Activated CD4-positive, alpha-beta T cell treated with anti-CD3 and anti-CD28 coated beads for 36 hours (primary cell): ENCODE measurements around the gene VSNL1. TPM values are rescaled to one million over a fixed set of nuclear protein-coding genes. Genes with fewer than 3 reads are reported as not detected.

ENCODE experiments used
- ATAC-seq: fragments of 200-7000 bp; cut with Tn5 transposase; one replicate; pipeline ENCODE4 v1.10.0; 2021; ENCODE audit warnings: mild to moderate bottlenecking, moderate library complexity
- CTCF ChIA-PET: fragments of 350-600 bp; sonication (Branson Sonifier 250); formaldehyde crosslinking; loops from one replicate; lab custom pipeline; 2021; ENCODE audit warnings: antibody characterized with exemption; lab: Charles Lee
- POLR2A ChIA-PET: fragments of 350-600 bp; sonication (Branson Sonifier 250); formaldehyde crosslinking; loops from one replicate; lab custom pipeline; 2021; ENCODE audit warnings: antibody characterized with exemption, inconsistent platforms; lab: Charles Lee
- DNase-seq: peaks from one replicate; pipeline ENCODE4 v3.0.0-alpha.2; 2020
- H3K27ac Mint-ChIP-seq: one replicate; pipeline ENCODE4 v1.8.0; 2021; ENCODE audit warnings: mixed read lengths
- H3K27me3 Mint-ChIP-seq: one replicate; pipeline ENCODE4 v1.8.0; 2021; ENCODE audit warnings: mixed read lengths
- H3K36me3 Mint-ChIP-seq: one replicate; pipeline ENCODE4 v1.8.0; 2021; ENCODE audit warnings: low read depth, mixed read lengths
- H3K4me1 Mint-ChIP-seq: one replicate; pipeline ENCODE4 v1.8.0; 2021; ENCODE audit warnings: mixed read lengths
- H3K4me3 Mint-ChIP-seq: one replicate; pipeline ENCODE4 v1.8.0; 2021; ENCODE audit warnings: mild to moderate bottlenecking, moderate library complexity, mixed read lengths
- H3K9me3 Mint-ChIP-seq: one replicate; pipeline ENCODE4 v1.8.0; 2021; ENCODE audit warnings: low read depth, mixed read lengths
- intact Hi-C, 2 experiments: fragments of 100-400 bp; cut with DNase I in 1 of 2; cut with micrococcal nuclease in 1 of 2; formaldehyde crosslinking; loops; one replicate each; pipeline versions ENCODE4 v1.14.2 to v1.15.1; 2022 to 2024; cut with DNase I, micrococcal nuclease
- total RNA-seq, 2 experiments: library from RNA; stranded (reverse); gene quantifications; one replicate each; pipeline ENCODE4 v1.2.3, GENCODE V29; 2021

VSNL1 gene
- total RNA-seq, 2 experiments from 2014 or later: not detected

DNA sequence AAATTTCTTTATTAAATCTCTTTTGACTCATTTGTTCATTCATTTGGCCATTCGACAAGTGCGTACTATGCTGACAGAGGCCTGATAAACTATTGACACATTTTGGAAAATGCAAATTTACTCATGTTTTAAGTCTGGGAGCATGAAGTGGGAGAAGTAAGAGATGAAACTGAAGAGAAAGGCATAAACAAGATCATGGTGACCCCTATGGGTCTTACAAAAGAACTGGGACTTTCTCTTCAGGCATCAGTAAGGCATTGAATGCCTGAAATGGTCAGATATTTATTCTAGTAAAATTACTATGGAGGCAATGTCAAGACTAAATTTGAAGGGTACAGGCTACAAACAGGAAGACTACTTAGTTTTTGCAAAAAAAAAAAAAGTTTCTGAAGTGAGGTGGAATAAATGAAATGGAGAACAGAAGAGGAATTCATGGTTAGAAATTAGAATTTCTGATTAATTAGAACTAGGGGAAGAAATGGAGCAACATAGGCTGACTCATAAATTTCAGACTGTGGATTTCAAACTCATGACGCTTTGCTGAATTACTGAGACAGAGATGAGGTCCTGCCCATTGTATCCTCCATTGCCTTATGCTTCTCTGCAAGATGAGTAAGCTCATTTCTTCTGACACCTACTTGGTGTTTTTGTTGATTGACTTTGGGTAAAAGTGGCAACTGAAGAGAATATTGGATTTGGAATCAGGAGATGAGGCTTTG lies 32.7 kb downstream of the VSNL1 start:
- no peak for DNase-seq
- no peaks in the 10 kb centered on the region for H3K4me1 Mint-ChIP-seq
- ChIA-PET POLR2A (no interaction called here), CTCF (interaction anchor here (0.6 kb wide), 1 partner anchor 372 kb away, joined by 3 read pairs; no protein-coding TSS in a partner anchor)
- H3K27me3 Mint-ChIP-seq: peaks cover 6% of the 10 kb centered on the region
- ATAC-seq: no peak
- no peaks in the 10 kb centered on the region for H3K9me3 Mint-ChIP-seq
- H3K4me3 Mint-ChIP-seq: no peak overlapping the region
- no peaks in the 10 kb centered on the region for H3K36me3 Mint-ChIP-seq
- H3K27ac Mint-ChIP-seq: no peak overlapping the region
- intact Hi-C loops: no loop called here

DNA sequence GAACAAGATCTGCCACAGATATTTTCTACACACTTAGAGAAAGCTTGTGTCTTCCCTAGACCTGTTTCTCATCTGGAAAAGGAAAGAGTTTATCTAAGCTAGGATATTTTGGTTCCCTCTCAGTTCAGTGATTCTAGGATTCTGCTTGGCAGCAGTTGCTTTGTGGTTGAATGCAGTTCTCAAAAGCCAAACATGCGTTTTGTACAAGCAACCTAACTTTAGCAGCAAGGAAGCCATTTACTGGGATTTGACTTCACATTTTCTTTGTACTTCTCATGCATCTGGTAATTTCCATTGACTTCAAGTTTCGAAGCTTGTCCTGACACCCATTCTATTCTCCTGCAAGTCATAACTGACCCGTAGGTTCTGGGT lies 33.3 kb downstream of the VSNL1 start:
- CTCF ChIA-PET: interaction anchor here (0.6 kb wide), 1 partner anchor 372 kb away, joined by 3 read pairs; no protein-coding TSS in a partner anchor
- POLR2A ChIA-PET: no interaction called here
- Mint-ChIP-seq H3K4me3 (no peak overlapping the region), H3K4me1 (no peaks in the 10 kb centered on the region), H3K36me3 (no peaks in the 10 kb centered on the region), H3K9me3 (no peaks in the 10 kb centered on the region), H3K27me3 (peaks cover 6% of the 10 kb centered on the region), H3K27ac (no peak overlapping the region)
- ATAC-seq (no peak), DNase-seq (no peak)
- intact Hi-C loops: no loop called here

DNA sequence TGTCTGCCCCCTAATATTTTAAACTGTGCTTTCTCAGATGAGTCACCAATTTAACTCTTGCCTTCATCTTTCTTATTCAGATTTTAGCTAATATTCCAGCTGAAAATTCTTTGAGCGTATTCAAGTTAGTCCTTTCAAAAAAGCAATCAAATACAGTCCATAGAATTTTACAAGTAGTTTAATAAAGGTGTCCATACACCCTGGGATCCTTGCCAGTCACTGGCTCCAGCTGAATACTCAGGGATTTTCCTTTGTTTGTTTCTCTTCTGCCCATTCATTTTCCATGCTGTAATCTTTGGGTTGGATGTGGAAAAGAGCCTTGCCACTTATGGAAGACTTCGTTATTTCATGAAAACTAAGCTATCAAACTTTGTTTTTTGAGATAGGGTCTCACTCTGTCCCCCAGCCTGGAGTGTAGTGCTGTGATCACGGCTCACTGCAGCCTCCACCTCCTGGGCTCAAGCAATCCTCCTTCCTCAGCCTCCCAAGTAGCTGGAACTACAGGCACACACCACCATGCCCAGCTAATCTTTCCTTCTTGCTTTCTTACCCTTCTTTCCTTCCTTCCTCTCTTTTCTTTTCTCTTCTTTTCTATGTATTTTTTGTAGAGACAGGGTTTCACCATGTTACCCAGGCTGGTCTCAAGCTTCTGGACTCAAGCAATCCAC lies 34.0 kb downstream of the VSNL1 start:
- ATAC-seq: no peak
- peaks cover 4% of the 10 kb centered on the region for H3K27me3 Mint-ChIP-seq
- CTCF ChIA-PET: interaction anchor here (1.1 to 1.3 kb wide), 2 partner anchors 66 to 966 kb away, joined by 3 to 4 read pairs; no protein-coding TSS in a partner anchor
- no peaks in the 10 kb centered on the region for H3K9me3 Mint-ChIP-seq
- POLR2A ChIA-PET: no interaction called here
- intact Hi-C loops: no loop called here
- H3K36me3 Mint-ChIP-seq: no peaks in the 10 kb centered on the region
- H3K27ac Mint-ChIP-seq: no peak overlapping the region
- no peaks in the 10 kb centered on the region for H3K4me1 Mint-ChIP-seq
- DNase-seq: no peak
- no peak overlapping the region for H3K4me3 Mint-ChIP-seq

DNA sequence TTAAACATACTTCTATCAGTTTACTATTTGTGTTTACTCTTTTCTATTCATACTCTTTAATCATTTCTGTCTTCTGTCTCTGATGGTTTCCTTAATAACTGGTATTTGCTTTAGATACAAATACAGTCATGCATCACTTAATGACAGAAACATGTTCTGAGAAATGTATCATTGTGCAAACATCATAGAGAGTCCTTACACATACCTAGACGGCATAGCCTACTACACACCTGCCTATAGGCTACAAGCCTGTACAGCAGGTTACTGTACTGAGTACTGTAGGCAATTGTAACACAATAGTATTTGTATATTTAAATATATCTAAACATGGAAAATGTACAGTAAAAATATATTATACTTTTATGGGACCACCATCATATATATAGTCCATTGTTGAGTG lies 36.3 kb downstream of the VSNL1 start:
- CTCF ChIA-PET: no interaction called here
- Mint-ChIP-seq H3K4me3 (no peak overlapping the region), H3K36me3 (no peaks in the 10 kb centered on the region), H3K27me3 (peaks cover 6% of the 10 kb centered on the region), H3K4me1 (no peaks in the 10 kb centered on the region), H3K27ac (no peak overlapping the region), H3K9me3 (no peaks in the 10 kb centered on the region)
- no peak for ATAC-seq
- POLR2A ChIA-PET: no interaction called here
- DNase-seq: no peak
- intact Hi-C loops: no loop called here

DNA sequence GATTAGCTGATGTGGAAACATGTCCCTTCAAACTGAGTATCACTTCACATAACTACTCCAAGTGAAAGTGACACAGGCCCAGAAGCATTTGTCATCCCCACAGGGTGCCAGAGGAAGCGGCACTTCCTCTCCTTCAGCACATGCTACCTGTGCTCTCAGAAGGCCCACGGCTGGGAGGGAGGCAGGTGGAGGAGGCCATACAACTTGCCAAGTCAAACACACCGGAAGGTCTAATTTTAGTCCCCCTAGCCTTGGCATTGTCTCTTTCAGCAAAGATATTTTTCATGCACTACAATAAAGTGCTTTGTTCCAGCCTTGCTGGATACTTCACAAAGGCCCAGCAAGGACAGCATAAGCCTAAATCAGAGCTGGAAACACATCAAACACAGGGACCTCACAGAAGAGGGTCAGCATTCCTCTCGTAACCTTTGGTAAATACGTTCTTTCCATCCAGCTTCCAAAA lies 38.0 kb downstream of the VSNL1 start:
- H3K4me1 Mint-ChIP-seq: no peaks in the 10 kb centered on the region
- CTCF ChIA-PET: interaction anchor here (0.7 to 1.3 kb wide), 2 partner anchors 19 to 26 kb away, joined by 5 read pairs; no protein-coding TSS in a partner anchor
- intact Hi-C loops: no loop called here
- no peaks in the 10 kb centered on the region for H3K9me3 Mint-ChIP-seq
- POLR2A ChIA-PET: no interaction called here
- H3K27ac Mint-ChIP-seq: no peak overlapping the region
- H3K4me3 Mint-ChIP-seq: no peak overlapping the region
- H3K36me3 Mint-ChIP-seq: no peaks in the 10 kb centered on the region
- DNase-seq: no peak
- H3K27me3 Mint-ChIP-seq: peaks cover 9% of the 10 kb centered on the region
- ATAC-seq: no peak

DNA sequence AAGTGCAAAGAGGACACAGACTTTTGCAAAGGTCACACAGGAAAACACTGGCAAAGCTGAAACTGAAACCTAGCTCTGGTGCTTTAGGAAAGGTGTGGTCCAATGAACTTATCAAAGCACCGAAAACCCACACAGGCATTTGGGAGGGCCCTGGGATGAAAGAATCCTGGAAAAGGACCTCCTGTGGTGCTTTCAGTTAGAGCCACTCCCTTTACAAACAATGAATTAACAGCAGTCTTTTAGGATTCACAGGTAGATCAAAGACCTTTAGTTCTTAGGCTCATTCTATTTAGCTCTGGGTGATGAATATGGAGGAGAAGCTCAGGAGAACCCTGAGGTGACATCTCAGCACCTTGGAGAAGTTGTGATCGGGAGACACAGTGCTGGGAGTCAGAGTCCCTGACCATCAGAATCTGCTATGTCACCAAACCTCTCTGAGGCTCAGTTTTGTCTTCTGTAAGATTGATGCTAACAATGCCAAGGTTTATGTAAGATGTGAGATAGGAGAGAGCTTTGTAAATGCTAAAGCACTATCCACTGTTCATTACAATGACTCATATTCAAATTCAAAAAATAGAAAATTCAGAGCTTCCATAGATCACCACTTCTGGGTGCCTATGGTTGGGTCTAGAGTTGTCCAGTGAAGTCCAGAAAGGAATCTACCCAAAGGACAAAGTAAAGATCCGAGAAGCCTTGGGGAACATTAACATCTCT lies 39.3 kb downstream of the VSNL1 start:
- no peak overlapping the region for H3K4me3 Mint-ChIP-seq
- H3K27ac Mint-ChIP-seq: no peak overlapping the region
- no peaks in the 10 kb centered on the region for H3K36me3 Mint-ChIP-seq
- peaks cover 9% of the 10 kb centered on the region for H3K27me3 Mint-ChIP-seq
- CTCF ChIA-PET: interaction anchor here (1.0 kb wide), 1 partner anchor 17 kb away, joined by 3 read pairs; no protein-coding TSS in a partner anchor
- no peak for DNase-seq
- H3K9me3 Mint-ChIP-seq: no peaks in the 10 kb centered on the region
- intact Hi-C loops: no loop called here
- ATAC-seq: no peak
- POLR2A ChIA-PET: no interaction called here
- no peaks in the 10 kb centered on the region for H3K4me1 Mint-ChIP-seq

DNA sequence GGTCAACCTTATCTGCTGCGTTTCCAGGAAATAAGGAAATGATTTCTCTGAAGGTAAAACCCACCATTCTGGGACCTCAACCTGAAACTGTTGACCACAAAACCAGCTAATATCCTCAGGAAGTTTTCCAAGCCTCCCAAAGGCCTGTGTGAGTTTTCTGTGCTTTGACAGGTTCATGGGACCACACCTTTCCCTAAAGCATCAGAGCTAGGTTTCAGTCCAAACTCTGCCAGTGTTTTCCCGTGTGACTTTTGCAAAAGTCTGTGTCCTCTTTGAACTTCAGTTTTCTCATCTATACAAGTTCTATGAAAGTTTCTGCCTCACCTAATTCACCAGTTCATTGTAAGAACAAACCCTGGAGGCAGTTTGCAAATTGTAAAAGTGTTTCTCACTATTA lies 39.8 kb downstream of the VSNL1 start:
- H3K27me3 Mint-ChIP-seq: peaks cover 9% of the 10 kb centered on the region
- H3K4me3 Mint-ChIP-seq: no peak overlapping the region
- intact Hi-C loops: no loop called here
- CTCF ChIA-PET: interaction anchor here (1.0 kb wide), 1 partner anchor 18 kb away, joined by 3 read pairs; no protein-coding TSS in a partner anchor
- POLR2A ChIA-PET: no interaction called here
- H3K36me3 Mint-ChIP-seq: no peaks in the 10 kb centered on the region
- H3K4me1 Mint-ChIP-seq: no peaks in the 10 kb centered on the region
- DNase-seq (no peak), ATAC-seq (no peak)
- no peak overlapping the region for H3K27ac Mint-ChIP-seq
- H3K9me3 Mint-ChIP-seq: no peaks in the 10 kb centered on the region

DNA sequence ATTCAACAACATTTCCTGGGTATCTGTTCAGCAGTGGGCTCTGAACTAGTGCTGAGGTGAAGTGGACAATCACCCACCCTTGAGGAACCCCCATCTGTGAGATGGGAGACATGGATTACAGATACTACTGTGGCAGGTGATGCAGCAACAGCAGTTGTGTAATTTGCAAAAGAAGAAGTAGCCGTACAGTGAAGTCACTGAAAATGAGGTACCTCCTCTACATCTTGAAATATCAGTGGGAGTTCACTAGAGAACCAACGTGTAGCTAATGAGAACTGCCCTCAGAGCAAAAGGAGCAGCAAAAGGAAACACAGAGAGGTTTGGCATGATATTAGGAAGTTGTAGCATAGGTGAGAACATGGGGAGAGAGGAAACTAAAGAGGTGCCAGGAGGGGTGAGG lies 41.3 kb downstream of the VSNL1 start:
- H3K9me3 Mint-ChIP-seq: no peaks in the 10 kb centered on the region
- H3K4me1 Mint-ChIP-seq: no peaks in the 10 kb centered on the region
- intact Hi-C loops: no loop called here
- no peak for DNase-seq
- H3K4me3 Mint-ChIP-seq: no peak overlapping the region
- no peak overlapping the region for H3K27ac Mint-ChIP-seq
- CTCF ChIA-PET: interaction anchor here (1.0 kb wide), 1 partner anchor 23 kb away, joined by 4 read pairs; no protein-coding TSS in a partner anchor
- H3K36me3 Mint-ChIP-seq: no peaks in the 10 kb centered on the region
- POLR2A ChIA-PET: no interaction called here
- peaks cover 13% of the 10 kb centered on the region for H3K27me3 Mint-ChIP-seq
- no peak for ATAC-seq

DNA sequence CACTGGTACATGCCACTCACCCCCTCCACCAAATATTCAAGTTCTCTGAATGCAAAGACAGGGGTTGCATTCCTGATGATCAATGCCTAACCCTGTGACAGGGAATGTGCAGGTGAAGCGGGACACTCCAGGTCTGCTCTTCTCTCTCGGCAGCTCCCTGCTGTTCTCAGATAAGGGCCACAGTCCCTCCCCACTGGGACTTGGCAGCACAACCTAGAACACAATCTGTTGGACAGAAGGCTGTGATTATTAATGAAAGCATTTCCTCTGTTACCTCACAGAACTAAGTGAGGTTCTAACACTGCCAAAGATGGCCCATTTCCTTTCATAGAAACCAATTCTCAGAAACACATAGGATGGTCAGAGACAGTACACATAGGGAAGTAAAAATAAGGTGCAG lies 42.7 kb downstream of the VSNL1 start:
- intact Hi-C loops: no loop called here
- ATAC-seq (no peak), DNase-seq (no peak)
- no peaks in the 10 kb centered on the region for H3K9me3 Mint-ChIP-seq
- POLR2A ChIA-PET: no interaction called here
- peaks cover 13% of the 10 kb centered on the region for H3K27me3 Mint-ChIP-seq
- H3K4me3 Mint-ChIP-seq: no peak overlapping the region
- H3K36me3 Mint-ChIP-seq: no peaks in the 10 kb centered on the region
- CTCF ChIA-PET: interaction anchor here (0.6 kb wide), 1 partner anchor 888 kb away, joined by 3 read pairs; no protein-coding TSS in a partner anchor
- H3K27ac Mint-ChIP-seq: no peak overlapping the region
- H3K4me1 Mint-ChIP-seq: no peaks in the 10 kb centered on the region

DNA sequence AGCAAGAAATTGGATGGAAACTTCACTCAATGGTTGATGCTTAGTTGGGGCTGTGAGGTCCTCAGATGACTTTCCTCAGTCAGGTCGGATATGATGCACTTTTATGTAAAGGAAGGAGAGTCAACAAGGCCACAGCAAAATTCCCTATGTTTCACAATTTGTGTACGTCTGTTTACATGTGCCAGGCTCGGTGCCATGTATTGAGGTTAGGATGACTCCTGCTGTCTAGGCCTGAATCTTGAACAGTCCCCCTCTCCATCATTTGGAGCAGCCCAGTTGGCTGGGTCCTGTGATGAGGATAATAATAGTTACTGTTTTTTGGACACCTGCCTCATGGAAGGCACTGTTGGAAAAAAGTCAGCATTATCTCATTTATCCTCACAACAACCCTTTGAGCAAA lies 43.1 kb downstream of the VSNL1 start:
- H3K4me3 Mint-ChIP-seq: no peak overlapping the region
- DNase-seq (no peak), ATAC-seq (no peak)
- intact Hi-C loops: no loop called here
- no peaks in the 10 kb centered on the region for H3K4me1 Mint-ChIP-seq
- H3K9me3 Mint-ChIP-seq: no peaks in the 10 kb centered on the region
- no peak overlapping the region for H3K27ac Mint-ChIP-seq
- peaks cover 15% of the 10 kb centered on the region for H3K27me3 Mint-ChIP-seq
- POLR2A ChIA-PET: no interaction called here
- CTCF ChIA-PET: no interaction called here
- no peaks in the 10 kb centered on the region for H3K36me3 Mint-ChIP-seq

DNA sequence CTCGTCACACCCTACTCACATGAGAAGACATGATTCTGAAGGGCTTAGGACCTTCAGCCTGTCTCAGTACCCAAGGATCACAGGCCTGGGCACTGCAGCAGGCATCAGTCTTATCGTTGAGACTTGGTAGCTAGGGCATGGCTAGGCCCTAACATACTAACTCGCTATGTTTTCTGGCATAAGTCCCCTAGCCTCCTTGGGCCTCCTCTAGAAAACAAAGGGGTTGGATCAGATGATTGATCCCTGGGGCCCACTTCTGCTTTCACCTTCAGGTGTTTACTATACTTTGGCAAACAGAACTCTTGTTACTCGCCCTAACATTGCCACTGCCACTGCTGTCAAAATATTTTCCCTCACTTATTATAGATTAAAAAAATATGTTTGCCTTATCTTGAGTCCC lies 44.2 kb downstream of the VSNL1 start:
- POLR2A ChIA-PET: no interaction called here
- CTCF ChIA-PET: no interaction called here
- ATAC-seq: no peak
- Mint-ChIP-seq H3K27me3 (peaks cover 17% of the 10 kb centered on the region), H3K9me3 (no peaks in the 10 kb centered on the region), H3K27ac (no peak overlapping the region), H3K4me1 (no peaks in the 10 kb centered on the region), H3K36me3 (no peaks in the 10 kb centered on the region), H3K4me3 (no peak overlapping the region)
- intact Hi-C loops: no loop called here
- DNase-seq: no peak
